RWPE2 (cell line): Measurements from ENCODE around the gene NOS2.

Source experiments
- ATAC-seq: fragments of 200-7000 bp; cut with Tn5 transposase; 3 replicates; pipeline ENCODE4 v1.9.1; 2021; ENCODE audit warnings: low read depth
- DNase-seq: peaks from one replicate; pipeline ENCODE4 v3.0.0-alpha.2; 2020; ENCODE audit warnings: low spot score
- H3K27ac ChIP-seq: fragments of 450-650 bp; 2 replicates; pipeline ENCODE4 v1.5.1; 2017; ENCODE audit warnings: mild to moderate bottlenecking; ENCODE audit not compliant: poor library complexity, severe bottlenecking
- H3K27me3 ChIP-seq: fragments of 250-450 bp; sonication (Bioruptor Pico); 2 replicates; pipeline ENCODE4 v1.5.1; 2021; ENCODE audit warnings: mild to moderate bottlenecking, moderate library complexity; ENCODE audit not compliant: insufficient read depth, poor library complexity, severe bottlenecking
- H3K36me3 ChIP-seq: fragments of 250-450 bp; sonication (Bioruptor Pico); 2 replicates; pipeline ENCODE4 v1.5.1; 2020; ENCODE audit warnings: low read depth, mild to moderate bottlenecking, moderate library complexity
- H3K4me1 ChIP-seq: fragments of 250-450 bp; sonication (Bioruptor Pico); 2 replicates; pipeline ENCODE4 v1.5.1; 2021; ENCODE audit warnings: mild to moderate bottlenecking, moderate library complexity; ENCODE audit not compliant: insufficient read depth, poor library complexity, severe bottlenecking
- H3K4me3 ChIP-seq: fragments of 250-450 bp; sonication (Bioruptor Pico); 2 replicates; pipeline ENCODE4 v1.5.1; 2021; ENCODE audit warnings: mild to moderate bottlenecking, moderate library complexity; ENCODE audit not compliant: severe bottlenecking
- H3K9me3 ChIP-seq: fragments of 250-450 bp; sonication (Bioruptor Pico); 2 replicates; pipeline ENCODE4 v1.5.1; 2021; ENCODE audit warnings: mild to moderate bottlenecking, moderate library complexity; ENCODE audit not compliant: severe bottlenecking
- TF ChIP-seq, protein P1 (sequence below): fragments of 450-650 bp; IDR thresholded peaks from one replicate; pipeline ENCODE4 v1.5.1; 2017; ENCODE audit warnings: mild to moderate bottlenecking, moderate library complexity; ENCODE audit not compliant: poor library complexity, severe bottlenecking

The NOS2 gene

DNA sequence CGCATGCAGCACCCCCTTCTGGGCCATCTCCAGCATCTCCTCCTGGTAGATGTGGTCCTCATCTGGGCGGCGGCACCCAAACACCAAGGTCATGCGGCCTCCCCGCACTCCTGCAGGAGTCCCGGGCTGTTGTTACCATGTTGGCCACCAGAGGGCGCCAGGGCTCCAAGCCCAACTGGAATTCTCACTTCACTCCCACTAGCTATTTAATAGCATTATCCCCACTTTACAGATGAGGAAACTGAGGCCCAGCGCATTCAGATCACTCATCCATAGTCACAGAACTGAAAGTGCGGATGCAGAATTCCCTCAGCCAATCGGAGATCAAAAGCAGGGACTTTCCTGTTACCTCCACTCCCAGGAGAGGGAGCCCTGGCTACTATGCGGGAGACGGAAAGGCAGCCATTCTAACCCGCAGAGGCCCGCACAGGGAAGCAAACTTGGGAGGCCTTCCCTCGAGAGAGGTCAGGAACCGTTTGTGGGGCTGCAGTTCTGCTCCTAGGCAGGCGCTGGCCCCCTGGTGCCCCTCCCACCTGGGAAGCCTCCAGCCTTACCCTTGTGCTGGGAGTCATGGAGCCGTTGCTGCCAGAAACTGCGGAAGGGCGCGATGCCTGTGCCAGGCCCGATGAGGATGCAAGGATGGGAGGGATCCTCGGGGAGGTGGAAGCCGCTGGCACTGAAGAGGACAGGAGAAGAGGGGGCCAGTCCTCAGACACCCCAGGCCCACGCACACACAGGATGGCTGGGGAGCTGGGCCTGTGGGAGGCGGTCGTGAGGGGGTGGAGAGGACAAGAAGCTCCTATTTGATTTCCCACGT lies 40.1 kb downstream of the NOS2 start:
- H3K27ac ChIP-seq, result no peak overlapping the region
- TF ChIP-seq, protein P1, sequence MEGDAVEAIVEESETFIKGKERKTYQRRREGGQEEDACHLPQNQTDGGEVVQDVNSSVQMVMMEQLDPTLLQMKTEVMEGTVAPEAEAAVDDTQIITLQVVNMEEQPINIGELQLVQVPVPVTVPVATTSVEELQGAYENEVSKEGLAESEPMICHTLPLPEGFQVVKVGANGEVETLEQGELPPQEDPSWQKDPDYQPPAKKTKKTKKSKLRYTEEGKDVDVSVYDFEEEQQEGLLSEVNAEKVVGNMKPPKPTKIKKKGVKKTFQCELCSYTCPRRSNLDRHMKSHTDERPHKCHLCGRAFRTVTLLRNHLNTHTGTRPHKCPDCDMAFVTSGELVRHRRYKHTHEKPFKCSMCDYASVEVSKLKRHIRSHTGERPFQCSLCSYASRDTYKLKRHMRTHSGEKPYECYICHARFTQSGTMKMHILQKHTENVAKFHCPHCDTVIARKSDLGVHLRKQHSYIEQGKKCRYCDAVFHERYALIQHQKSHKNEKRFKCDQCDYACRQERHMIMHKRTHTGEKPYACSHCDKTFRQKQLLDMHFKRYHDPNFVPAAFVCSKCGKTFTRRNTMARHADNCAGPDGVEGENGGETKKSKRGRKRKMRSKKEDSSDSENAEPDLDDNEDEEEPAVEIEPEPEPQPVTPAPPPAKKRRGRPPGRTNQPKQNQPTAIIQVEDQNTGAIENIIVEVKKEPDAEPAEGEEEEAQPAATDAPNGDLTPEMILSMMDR, result peak; percentile 86
- no peak overlapping the region for H3K4me3 ChIP-seq
- H3K27me3 ChIP-seq, result no peaks in the 10 kb centered on the region
- no peak for DNase-seq
- H3K4me1 ChIP-seq, result no peaks in the 10 kb centered on the region
- no peaks in the 10 kb centered on the region for H3K36me3 ChIP-seq
- peak; percentile 51 for ATAC-seq
- no peaks in the 10 kb centered on the region for H3K9me3 ChIP-seq

DNA sequence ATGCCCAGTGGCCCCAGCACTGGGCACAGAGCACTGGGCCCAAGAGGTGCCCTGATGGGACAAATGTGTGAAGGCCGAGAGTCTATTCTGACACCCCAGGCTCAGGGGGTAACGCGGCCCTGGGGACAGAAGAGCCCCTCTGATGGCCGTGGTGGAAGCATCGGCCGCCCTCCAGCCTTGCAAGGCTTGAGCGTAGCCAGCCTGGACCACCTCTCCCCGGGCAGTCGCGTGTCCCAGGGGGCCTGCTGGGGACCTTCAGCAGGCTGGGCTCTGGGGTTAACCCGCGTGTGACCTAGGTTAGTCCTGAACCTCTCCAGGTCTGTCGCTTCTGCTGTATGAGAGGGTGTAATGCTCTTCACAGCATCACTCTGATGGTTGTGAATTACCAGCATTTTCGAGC lies 40.8 kb downstream of the NOS2 start:
- Histone ChIP-seq H3K4me1 (no peaks in the 10 kb centered on the region), H3K27ac (no peak overlapping the region), H3K4me3 (no peak overlapping the region), H3K36me3 (no peaks in the 10 kb centered on the region), H3K27me3 (no peaks in the 10 kb centered on the region), H3K9me3 (no peaks in the 10 kb centered on the region)
- no peak for ATAC-seq
- TF ChIP-seq, protein P1, result no peak
- DNase-seq, result no peak

DNA sequence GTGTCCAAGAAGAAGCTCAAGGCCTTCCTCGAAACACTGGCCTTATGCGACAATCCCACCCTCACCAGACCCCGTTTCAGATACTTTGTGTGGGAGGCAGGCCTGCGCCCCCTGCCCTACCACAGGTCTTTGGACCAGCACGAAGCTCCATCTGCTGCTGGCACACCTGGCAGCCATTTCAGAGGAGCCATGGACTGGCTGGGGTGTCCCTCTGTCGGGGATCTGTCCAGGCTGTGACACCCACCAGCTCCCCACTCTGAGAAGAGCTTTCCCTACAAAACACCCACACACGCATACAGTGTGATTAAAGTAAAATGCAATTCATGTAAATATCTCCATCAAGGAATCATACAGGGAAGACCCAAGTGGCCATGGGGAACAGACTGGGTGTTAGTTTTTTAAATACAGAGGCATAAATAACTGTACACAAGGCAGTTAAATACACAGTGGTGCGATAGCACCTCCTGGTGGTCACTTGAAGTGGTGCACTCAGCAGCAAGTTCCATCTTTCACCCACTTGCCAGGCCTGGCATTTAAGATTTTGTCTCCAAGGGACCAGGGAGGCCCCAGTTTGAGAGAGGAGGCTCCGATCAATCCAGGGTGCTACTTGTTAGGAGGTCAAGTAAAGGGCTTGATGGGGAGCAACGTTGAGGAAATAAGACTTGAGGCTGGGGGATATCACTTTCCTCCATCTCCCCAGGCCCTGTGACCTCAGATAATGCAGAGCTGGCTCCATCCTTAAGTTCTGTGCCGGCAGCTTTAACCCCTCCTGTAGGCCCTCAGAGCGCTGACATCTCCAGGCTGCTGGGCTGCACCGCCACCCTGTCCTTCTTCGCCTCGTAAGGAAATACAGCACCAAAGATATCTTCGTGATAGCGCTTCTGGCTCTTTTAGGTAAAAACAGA lies 43.6 kb downstream of the NOS2 start:
- ATAC-seq (peak; percentile 13; the same call in 1 of the 3 replicates), DNase-seq (no peak)
- Histone ChIP-seq H3K4me3 (no peak overlapping the region), H3K4me1 (no peaks in the 10 kb centered on the region), H3K27me3 (no peaks in the 10 kb centered on the region), H3K36me3 (no peaks in the 10 kb centered on the region), H3K9me3 (no peaks in the 10 kb centered on the region), H3K27ac (no peak overlapping the region)
- TF ChIP-seq, protein P1, result peak; percentile 80

DNA sequence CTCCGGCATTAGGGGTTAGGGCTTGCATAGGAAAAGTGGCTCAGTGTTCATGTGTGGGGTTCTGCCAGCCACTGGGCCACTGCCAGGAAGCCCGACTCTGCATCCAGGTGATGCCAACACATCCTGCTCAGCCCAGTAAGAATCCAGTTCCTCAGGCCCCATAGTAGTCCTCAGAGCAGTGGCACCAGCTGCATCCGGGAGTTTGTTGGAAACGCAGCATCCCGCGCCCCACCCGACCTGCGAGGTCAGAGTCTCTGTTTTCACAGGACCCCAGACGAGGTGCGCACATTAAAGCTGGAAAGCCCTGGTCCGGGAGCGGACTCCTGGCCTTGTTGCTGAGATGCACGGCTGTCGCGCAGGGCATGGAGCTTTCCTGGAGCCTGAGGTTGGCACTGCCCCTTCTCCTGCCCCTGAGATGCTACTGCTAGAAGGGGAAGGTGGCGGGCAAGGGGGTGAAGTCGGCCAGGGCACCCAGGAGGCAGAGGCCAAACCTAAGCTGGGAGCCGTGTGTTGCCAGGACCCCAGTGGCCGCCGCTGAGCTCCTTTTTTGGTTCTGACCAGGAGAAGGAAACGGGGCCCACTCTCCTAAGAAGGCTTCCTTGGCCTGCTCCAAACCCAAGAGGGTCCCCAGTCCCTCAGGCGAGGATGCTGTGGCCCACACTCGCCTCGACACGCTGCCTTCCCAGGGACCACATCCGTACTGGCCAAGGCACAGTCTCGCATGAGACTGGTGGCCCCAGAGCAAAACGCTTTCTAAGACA lies 44.4 kb downstream of the NOS2 start:
- no peaks in the 10 kb centered on the region for H3K4me1 ChIP-seq
- H3K9me3 ChIP-seq, result no peaks in the 10 kb centered on the region
- no peak overlapping the region for H3K4me3 ChIP-seq
- DNase-seq (no peak), ATAC-seq (no peak)
- TF ChIP-seq, protein P1, result no peak
- no peak overlapping the region for H3K27ac ChIP-seq
- no peaks in the 10 kb centered on the region for H3K36me3 ChIP-seq
- no peaks in the 10 kb centered on the region for H3K27me3 ChIP-seq
